ENCODE data around the gene PCSK4. TPM values are rescaled to one million over a fixed set of nuclear protein-coding genes. Genes with fewer than 3 reads are reported as not detected.

PCSK4 gene
- total RNA-seq, 1 donor, result 1.4 TPM

DNA sequence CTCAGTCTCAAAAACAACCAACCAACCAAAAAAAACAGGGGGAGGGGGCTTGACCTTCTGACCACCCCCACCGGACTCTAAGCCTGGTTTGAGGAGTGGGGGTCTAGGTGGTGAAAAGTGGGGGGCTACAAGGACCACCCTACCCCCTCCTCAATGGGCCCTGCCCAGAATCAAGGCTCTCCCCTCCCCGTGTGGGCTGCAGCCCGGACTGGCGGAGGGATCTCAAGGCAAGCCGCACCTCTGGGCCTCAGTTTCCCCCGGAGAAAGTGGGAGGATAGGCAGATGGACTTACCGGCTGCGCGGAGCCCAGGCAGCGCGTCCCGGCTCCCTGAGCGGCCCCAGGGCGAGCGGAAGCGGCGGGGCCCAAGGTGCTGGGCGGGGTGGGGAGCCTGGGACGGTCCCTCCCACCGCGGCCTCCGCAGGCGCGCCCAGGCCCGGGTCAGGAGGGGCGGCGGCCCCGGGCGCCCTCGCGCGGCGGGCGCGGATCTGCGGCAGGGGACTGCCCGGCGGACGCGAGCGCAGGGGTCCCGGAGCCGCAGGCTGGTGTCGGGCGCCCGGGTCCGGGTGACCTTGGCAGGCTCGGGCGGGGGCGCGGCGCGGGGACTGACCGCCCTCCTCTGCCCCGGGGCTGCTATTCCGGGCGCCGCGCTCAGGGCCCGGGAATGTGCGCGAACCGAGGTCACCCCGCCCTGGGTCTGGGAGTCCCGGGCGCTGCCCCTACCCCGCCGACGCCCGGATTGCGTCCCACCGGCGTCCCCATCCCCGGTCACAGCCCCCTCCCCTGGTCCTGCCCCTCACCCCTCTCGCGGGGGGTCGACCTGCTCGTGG lies 22.7 kb upstream of the PCSK4 start, which contains the start of gene ADAMTSL5:
ADAMTSL5 (minus strand) TSS at position 349 of the 828 bp plus-strand sequence. CDS start 2,076 bp downstream, outside the sequence.
- Histone ChIP-seq H3K36me3 (ENCODE audit: insufficient read depth, low read length) (no peaks in the 10 kb centered on the region), H4K20me1 (ENCODE audit: insufficient read depth, low read length) (no peaks in the 10 kb centered on the region), H3K27me3 (ENCODE audit: insufficient read depth, low read length) (peaks cover 26% of the 10 kb centered on the region), H2AFZ (ENCODE audit: low read length) (no peak within 1 kb of the TSS), H3K27ac (ENCODE audit: low read depth, low read length) (no peak within 1 kb of the TSS), H3K4me1 (ENCODE audit: insufficient read depth, low read length) (no peaks in the 10 kb centered on the region), H3K4me2 (ENCODE audit: insufficient read depth, low read length) (peak within 1 kb of the TSS; percentile 39), H3K4me3 (ENCODE audit: insufficient read depth, low read length) (peak within 1 kb of the TSS; percentile 53), H3K9me3 (ENCODE audit: low read depth, low read length) (peaks cover 4% of the 10 kb centered on the region), H3K79me2 (ENCODE audit: insufficient read depth, low read length) (no peaks in the 10 kb centered on the region)
- DNase-seq (ENCODE audit: insufficient read length, low spot score, missing footprints), result peak; percentile 94
- TF ChIP-seq CTCF (IDR thresholded peaks at IDR 0.05; ENCODE audit: extremely low read depth, low read depth, low read length), result no peak

DNA sequence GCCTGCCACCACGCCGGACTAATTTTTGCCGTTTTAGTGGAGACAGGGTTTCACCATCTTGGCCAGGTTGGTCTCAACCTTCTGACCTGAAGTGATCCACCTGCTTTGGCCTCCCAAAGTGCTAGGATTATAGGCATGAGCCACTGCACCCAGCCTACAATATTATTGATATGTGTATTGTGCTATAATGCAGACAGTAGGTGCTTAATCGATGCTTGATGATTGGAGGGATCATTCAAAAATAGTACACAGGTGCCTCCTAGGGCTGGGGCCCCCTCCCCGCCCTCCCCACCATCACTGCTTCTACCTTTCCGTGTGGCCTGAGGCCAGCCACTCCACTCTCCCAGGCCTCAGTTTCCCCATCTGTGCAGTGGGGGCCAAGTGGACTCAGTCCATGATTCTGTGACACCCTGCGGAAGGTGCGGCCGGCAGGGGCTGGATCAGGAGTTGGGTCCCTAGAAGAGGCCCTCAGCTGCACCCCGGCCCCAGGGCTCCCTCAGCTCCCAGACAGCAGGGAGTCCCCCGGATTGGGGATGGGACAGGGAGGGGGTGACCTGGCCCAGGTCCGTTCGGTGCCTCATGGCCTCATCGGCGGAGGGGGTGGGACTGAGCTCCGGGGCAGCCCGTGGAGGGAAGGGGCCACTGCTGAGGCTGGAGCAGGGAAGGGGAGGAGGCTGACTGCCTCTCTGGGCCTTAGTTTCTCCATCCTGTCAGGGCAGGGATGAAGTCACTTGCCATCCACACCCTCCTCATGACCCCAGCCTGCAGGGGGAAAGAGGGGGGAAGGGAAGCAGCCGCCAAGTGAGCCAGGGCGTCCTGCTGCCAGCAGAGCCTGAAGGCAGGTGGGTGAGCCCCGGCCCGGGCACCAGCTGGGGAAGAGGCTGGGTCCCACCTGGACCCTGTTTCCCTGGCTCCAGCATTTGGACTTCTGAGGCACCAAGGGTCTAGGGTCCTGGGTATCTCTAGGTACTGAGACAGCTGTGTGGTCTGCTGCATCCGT lies 21.5 kb upstream of the PCSK4 start:
- Histone ChIP-seq H4K20me1 (ENCODE audit: insufficient read depth, low read length) (no peaks in the 10 kb centered on the region), H3K4me1 (ENCODE audit: insufficient read depth, low read length) (no peaks in the 10 kb centered on the region), H3K9me3 (ENCODE audit: low read depth, low read length) (peaks cover 4% of the 10 kb centered on the region), H3K79me2 (ENCODE audit: insufficient read depth, low read length) (no peaks in the 10 kb centered on the region), H3K27me3 (ENCODE audit: insufficient read depth, low read length) (peaks cover 26% of the 10 kb centered on the region), H3K4me2 (ENCODE audit: insufficient read depth, low read length) (no peak overlapping the region), H3K4me3 (ENCODE audit: insufficient read depth, low read length) (no peak overlapping the region), H2AFZ (ENCODE audit: low read length) (no peak overlapping the region), H3K36me3 (ENCODE audit: insufficient read depth, low read length) (no peaks in the 10 kb centered on the region), H3K27ac (ENCODE audit: low read depth, low read length) (no peak overlapping the region)
- peak; percentile 48 for DNase-seq (ENCODE audit: insufficient read length, low spot score, missing footprints)
- no peak for TF ChIP-seq CTCF (IDR thresholded peaks at IDR 0.05; ENCODE audit: extremely low read depth, low read depth, low read length)

- Histone ChIP-seq H3K4me3 (ENCODE audit: insufficient read depth, low read length) (no peak overlapping the region), H3K4me2 (ENCODE audit: insufficient read depth, low read length) (no peak overlapping the region), H3K9me3 (ENCODE audit: low read depth, low read length) (peaks cover 4% of the 10 kb centered on the region), H2AFZ (ENCODE audit: low read length) (no peak overlapping the region), H3K27me3 (ENCODE audit: insufficient read depth, low read length) (peaks cover 26% of the 10 kb centered on the region), H3K4me1 (ENCODE audit: insufficient read depth, low read length) (no peaks in the 10 kb centered on the region), H4K20me1 (ENCODE audit: insufficient read depth, low read length) (no peaks in the 10 kb centered on the region), H3K36me3 (ENCODE audit: insufficient read depth, low read length) (no peaks in the 10 kb centered on the region), H3K27ac (ENCODE audit: low read depth, low read length) (no peak overlapping the region), H3K79me2 (ENCODE audit: insufficient read depth, low read length) (no peaks in the 10 kb centered on the region)
- no peak for TF ChIP-seq CTCF (IDR thresholded peaks at IDR 0.05; ENCODE audit: extremely low read depth, low read depth, low read length)
- DNase-seq (ENCODE audit: insufficient read length, low spot score, missing footprints), result no peak
Measured at GRCh38 chr19:1510807-1511206, 20.7 kb upstream of the PCSK4 start.
